C4-2B (cell line): ENCODE data around the gene TRIP4.

Experiments used
- ZFX ChIP-seq: fragments of 450-650 bp; IDR thresholded peaks from 2 replicates; pipeline ENCODE4 v1.6.1; 2017
- TF ChIP-seq, protein P1 (sequence below): fragments of 450-650 bp; conservative IDR thresholded peaks from 2 replicates; pipeline ENCODE4 v1.5.1; 2017; ENCODE audit warnings: mild to moderate bottlenecking

- TF ChIP-seq, protein P1, sequence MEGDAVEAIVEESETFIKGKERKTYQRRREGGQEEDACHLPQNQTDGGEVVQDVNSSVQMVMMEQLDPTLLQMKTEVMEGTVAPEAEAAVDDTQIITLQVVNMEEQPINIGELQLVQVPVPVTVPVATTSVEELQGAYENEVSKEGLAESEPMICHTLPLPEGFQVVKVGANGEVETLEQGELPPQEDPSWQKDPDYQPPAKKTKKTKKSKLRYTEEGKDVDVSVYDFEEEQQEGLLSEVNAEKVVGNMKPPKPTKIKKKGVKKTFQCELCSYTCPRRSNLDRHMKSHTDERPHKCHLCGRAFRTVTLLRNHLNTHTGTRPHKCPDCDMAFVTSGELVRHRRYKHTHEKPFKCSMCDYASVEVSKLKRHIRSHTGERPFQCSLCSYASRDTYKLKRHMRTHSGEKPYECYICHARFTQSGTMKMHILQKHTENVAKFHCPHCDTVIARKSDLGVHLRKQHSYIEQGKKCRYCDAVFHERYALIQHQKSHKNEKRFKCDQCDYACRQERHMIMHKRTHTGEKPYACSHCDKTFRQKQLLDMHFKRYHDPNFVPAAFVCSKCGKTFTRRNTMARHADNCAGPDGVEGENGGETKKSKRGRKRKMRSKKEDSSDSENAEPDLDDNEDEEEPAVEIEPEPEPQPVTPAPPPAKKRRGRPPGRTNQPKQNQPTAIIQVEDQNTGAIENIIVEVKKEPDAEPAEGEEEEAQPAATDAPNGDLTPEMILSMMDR, result no peak
- no peak for TF ChIP-seq ZFX
Measured at GRCh38 chr15:64460206-64460723, 72.6 kb downstream of the TRIP4 start, which contains the start of gene ZNF609.
